GM21381 (cell line): ENCODE data around the gene RB1.

Source experiments
- ATAC-seq: cut with Tn5 transposase; IDR thresholded peaks from one replicate; pipeline ENCODE4 v1.9.1; 2021; ENCODE audit warnings: mild to moderate bottlenecking, moderate library complexity; ENCODE audit not compliant: unreplicated experiment

Gene RB1

GRCh38 chr13:48526286-48526685, 222.7 kb downstream of the RB1 start:
- ATAC-seq = no peak

- ATAC-seq = no peak
Observed at GRCh38 chr13:48527955-48528354, 224.4 kb downstream of the RB1 start.

GRCh38 chr13:48528720-48529119, 225.2 kb downstream of the RB1 start:
- no peak for ATAC-seq

- no peak for ATAC-seq
Observed at GRCh38 chr13:48530833-48531232, 227.3 kb downstream of the RB1 start.
